ENCODE measurements around the gene ERMAP.

ERMAP gene

DNA sequence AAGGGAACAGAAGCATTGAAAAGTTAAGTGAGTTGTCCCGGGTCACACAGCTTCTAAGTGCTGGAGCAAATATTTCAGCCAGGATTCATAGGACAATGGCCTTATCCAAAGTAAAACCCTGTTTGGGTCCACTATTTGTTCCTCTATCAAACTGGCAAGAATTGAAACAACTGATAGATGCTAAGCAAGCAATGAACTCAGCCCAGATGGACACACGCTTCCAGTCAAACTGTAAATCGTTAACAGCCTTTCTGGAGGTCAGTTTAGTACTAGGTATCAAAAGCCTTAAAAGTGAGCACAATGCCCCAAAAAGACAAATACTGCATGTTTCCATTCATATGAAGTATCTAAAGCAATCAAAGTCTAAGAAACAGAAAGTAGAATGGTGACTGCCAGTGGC is 1.1 kb downstream of the ERMAP start:
- DNase-seq (ENCODE audit: low spot score), result no peak
- ChIA-PET CTCF (interaction anchor here (0.6 kb wide), 2 partner anchors 52 to 1208 kb away, joined by 3 read pairs; no protein-coding TSS in a partner anchor), POLR2A (ENCODE audit: low non-redundant PET) (interaction anchor here (0.9 to 1.5 kb wide), 2 partner anchors 28 to 51 kb away, joined by 3 to 5 read pairs; partner anchors contain the start of genes C1orf50, P3H1 and ZNF691)
- H3K27ac ChIP-seq, result no peak overlapping the region
- TF ChIP-seq, protein P1, sequence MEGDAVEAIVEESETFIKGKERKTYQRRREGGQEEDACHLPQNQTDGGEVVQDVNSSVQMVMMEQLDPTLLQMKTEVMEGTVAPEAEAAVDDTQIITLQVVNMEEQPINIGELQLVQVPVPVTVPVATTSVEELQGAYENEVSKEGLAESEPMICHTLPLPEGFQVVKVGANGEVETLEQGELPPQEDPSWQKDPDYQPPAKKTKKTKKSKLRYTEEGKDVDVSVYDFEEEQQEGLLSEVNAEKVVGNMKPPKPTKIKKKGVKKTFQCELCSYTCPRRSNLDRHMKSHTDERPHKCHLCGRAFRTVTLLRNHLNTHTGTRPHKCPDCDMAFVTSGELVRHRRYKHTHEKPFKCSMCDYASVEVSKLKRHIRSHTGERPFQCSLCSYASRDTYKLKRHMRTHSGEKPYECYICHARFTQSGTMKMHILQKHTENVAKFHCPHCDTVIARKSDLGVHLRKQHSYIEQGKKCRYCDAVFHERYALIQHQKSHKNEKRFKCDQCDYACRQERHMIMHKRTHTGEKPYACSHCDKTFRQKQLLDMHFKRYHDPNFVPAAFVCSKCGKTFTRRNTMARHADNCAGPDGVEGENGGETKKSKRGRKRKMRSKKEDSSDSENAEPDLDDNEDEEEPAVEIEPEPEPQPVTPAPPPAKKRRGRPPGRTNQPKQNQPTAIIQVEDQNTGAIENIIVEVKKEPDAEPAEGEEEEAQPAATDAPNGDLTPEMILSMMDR (conservative IDR thresholded peaks at IDR 0.05; ENCODE audit: low read depth), result no peak

DNA sequence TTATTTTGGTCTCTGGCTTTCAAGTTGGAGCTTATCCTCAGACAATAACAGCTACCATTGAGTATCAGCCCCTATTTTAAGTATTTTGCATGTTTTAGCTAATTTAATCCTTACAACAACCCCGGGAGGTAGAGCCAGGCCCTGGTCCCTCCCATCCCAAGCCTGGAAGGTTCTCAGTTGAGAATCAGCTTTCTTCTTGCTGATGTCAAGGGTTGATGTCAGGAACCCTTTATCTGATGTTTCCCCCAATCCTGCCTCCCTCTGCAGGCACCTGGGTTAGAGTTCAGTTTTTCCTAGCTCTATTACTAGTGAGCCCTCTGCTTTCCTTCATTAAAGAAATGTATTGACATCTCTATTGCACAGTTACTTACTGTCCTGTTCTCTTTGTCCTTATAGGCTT is 3.9 kb downstream of the ERMAP start:
- H3K27ac ChIP-seq, result no peak overlapping the region
- no peak for DNase-seq (ENCODE audit: low spot score)
- POLR2A ChIA-PET (ENCODE audit: low non-redundant PET), result no interaction called here
- TF ChIP-seq, protein P1 (conservative IDR thresholded peaks at IDR 0.05; ENCODE audit: low read depth), result no peak
- CTCF ChIA-PET, result interaction anchor here (0.6 to 1.0 kb wide), 3 partner anchors 8 to 163 kb away, joined by 3 to 4 read pairs (median 3); no protein-coding TSS in a partner anchor

DNA sequence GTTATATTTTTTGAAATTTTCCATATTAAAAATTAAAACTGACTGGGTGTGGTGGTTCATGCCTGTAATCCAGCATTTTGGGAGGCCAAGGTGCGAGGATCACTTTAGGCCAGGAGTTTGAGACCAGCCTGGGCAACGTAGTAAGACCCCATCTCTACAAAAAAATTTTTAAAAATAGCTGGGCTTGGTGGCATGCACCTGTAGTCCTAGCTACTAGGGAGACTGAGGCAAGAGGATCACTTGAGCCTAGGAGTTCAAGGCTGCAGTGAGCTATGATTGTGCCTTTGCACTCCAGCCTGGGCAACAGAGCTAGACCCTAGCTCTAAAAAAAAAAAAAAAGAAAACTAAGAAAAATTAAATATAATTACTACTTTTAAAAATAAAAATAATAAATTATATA is 4.8 kb downstream of the ERMAP start:
- TF ChIP-seq, protein P1 (conservative IDR thresholded peaks at IDR 0.05; ENCODE audit: low read depth), result no peak
- POLR2A ChIA-PET (ENCODE audit: low non-redundant PET), result interaction anchor here (0.7 kb wide), 1 partner anchor 25 kb away, joined by 3 read pairs; the partner anchor contains the start of gene ZNF691
- no peak for DNase-seq (ENCODE audit: low spot score)
- CTCF ChIA-PET, result interaction anchor here (0.6 kb wide), 2 partner anchors 164 to 178 kb away, joined by 3 read pairs; no protein-coding TSS in a partner anchor
- no peak overlapping the region for H3K27ac ChIP-seq

DNA sequence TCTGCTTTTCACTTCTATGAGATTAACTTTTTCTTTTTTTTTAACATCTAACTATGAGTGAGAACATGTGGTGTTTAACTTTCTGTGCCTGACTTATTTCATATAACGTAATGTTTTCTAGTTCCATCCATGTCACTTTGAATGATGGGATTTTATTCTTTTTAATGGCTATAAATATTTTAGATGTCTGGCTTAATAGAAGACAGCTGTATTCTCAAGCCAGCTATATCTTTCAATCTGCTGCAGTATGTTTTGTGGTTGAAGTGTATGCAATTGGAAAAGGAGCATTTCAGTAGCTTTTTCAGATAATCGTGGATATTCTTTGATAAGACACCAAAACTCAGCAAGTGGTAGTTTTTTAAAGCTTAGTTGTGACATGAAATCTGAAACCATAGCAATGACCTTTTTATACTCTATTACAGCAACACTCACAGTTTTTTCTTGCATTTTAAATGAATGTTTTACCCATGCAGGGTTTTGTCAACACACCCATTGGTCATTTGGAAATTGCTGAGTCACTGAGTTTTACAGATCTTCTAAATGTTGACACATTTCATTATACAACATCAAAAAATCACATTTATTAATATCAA is 6.0 kb downstream of the ERMAP start:
- CTCF ChIA-PET, result interaction anchor here (0.7 kb wide), 1 partner anchor 1011 kb away, joined by 4 read pairs; no protein-coding TSS in a partner anchor
- no peak for DNase-seq (ENCODE audit: low spot score)
- no peak overlapping the region for H3K27ac ChIP-seq
- TF ChIP-seq, protein P1 (conservative IDR thresholded peaks at IDR 0.05; ENCODE audit: low read depth), result no peak
- POLR2A ChIA-PET (ENCODE audit: low non-redundant PET), result no interaction called here

DNA sequence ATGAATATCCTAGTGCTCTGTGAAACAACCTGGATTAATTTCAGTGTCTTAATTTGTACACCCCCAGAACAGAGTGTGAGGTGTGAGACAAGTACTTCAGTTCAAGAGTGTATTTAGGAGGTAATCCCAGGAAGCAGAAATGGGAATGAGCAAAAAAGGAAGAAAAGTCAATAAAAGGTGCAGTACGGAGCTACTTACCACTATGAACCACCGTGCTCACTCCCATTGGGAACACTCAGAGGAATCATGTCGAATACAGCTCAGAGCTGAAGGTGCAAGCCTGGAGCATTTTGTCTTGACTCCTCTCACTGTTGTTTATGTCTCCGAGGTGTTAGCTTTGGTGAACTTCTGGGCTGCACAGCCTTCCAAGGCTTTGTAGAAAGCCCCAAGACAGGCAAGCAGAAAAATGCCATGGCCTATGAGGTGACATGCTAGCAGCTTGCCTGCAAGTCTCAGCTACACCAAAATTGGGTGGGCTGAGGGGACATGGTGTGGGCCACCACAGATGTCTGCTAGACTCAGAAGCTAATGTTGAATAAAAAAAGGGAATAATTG is 7.6 kb downstream of the ERMAP start:
- no peak overlapping the region for H3K27ac ChIP-seq
- POLR2A ChIA-PET (ENCODE audit: low non-redundant PET), result no interaction called here
- TF ChIP-seq, protein P1 (conservative IDR thresholded peaks at IDR 0.05; ENCODE audit: low read depth), result no peak
- CTCF ChIA-PET, result no interaction called here
- no peak for DNase-seq (ENCODE audit: low spot score)

DNA sequence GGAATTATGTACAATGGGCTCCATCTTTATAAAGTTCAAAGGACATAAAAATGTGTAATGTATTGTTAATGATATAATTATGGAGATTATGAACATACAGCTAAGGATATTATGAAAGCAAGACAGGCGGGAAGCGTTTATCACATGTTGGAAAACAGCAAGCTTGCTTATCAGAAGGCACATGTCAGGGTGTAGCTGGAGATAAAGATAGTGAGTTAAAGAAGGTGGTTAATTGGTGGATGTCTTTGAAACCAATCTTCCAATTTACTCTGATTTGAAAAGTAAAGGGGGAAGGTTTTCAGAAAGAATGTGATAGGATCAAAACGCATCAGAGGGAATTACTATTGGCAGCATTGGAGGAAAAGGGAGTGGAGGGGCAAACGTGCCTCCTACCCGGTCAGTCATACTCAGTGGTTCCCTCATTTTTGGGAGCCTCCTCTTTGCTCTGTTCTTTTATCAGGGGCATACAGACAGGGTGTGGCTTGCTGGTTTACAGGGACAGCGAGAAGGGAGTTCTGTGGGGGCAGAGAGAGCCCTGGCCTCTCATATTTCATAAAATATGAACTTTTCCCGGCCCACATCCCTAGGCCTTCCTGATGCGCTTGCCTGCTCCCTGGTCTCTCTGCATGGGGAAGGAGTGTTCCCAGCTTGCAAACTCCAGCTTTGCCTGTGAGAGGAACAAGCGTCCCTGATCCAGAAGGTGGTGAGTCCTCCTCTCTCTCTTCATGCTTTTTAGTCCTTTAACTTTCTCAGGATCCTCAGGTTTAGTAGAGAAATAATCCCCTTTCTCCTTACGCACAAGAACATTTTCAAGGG is 8.3 kb downstream of the ERMAP start:
- DNase-seq (ENCODE audit: low spot score), result no peak
- ChIA-PET CTCF (interaction anchor here (0.7 kb wide), 1 partner anchor 10 kb away, joined by 3 read pairs; no protein-coding TSS in a partner anchor), POLR2A (ENCODE audit: low non-redundant PET) (interaction anchor here (0.6 kb wide), 1 partner anchor 8 kb away, joined by 4 read pairs; no protein-coding TSS in a partner anchor)
- TF ChIP-seq, protein P1 (conservative IDR thresholded peaks at IDR 0.05; ENCODE audit: low read depth), result no peak
- H3K27ac ChIP-seq, result no peak overlapping the region

Data from RWPE1 (cell line).